Breast epithelium (tissue), 3 donors: ENCODE measurements around the gene RIC3.

ENCODE experiments used
- POLR2A ChIP-seq: fragments of 450-650 bp; IDR thresholded peaks from one replicate; pipeline ENCODE4 v1.6.1; 2016; ENCODE audit warnings: antibody characterized with exemption, mild to moderate bottlenecking, moderate library complexity
- TF ChIP-seq, protein P1 (sequence below), 3 donors: fragments of 450-650 bp; IDR thresholded peaks; one replicate each; pipeline ENCODE4 v1.5.1; 2016 to 2017; ENCODE audit warnings: antibody characterized with exemption in 3 of 3, mild to moderate bottlenecking in 3 of 3, moderate library complexity in 3 of 3

- no peak for TF ChIP-seq POLR2A
- TF ChIP-seq, protein P1, sequence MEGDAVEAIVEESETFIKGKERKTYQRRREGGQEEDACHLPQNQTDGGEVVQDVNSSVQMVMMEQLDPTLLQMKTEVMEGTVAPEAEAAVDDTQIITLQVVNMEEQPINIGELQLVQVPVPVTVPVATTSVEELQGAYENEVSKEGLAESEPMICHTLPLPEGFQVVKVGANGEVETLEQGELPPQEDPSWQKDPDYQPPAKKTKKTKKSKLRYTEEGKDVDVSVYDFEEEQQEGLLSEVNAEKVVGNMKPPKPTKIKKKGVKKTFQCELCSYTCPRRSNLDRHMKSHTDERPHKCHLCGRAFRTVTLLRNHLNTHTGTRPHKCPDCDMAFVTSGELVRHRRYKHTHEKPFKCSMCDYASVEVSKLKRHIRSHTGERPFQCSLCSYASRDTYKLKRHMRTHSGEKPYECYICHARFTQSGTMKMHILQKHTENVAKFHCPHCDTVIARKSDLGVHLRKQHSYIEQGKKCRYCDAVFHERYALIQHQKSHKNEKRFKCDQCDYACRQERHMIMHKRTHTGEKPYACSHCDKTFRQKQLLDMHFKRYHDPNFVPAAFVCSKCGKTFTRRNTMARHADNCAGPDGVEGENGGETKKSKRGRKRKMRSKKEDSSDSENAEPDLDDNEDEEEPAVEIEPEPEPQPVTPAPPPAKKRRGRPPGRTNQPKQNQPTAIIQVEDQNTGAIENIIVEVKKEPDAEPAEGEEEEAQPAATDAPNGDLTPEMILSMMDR (IDR thresholded peaks at IDR 0.05), result no peak
These were observed 59.1 kb downstream of the RIC3 start for GRCh38 chr11:8109675-8110074.
